Calu3 (cell line): ENCODE results near the gene C10orf143. TPM values are rescaled to one million over a fixed set of nuclear protein-coding genes. Genes with fewer than 3 reads are reported as not detected.

Experiments used
- BruUV-seq: library from RNA; stranded (reverse); fragments of 400-500 nt; replicated peaks from 2 replicates; lab custom pipeline; 2021; lab: Mats Ljungman, UMichigan
- CTCF ChIA-PET: fragments of 300-600 bp; sonication (Branson Sonifier 250); formaldehyde crosslinking; loops from one replicate; lab custom pipeline; 2022; ENCODE audit warnings: antibody characterized with exemption; lab: Charles Lee
- DNase-seq: peaks from one replicate; pipeline ENCODE4 v3.0.0; 2022
- H3K27ac Mint-ChIP-seq: one replicate; pipeline ENCODE4 v1.8.0; 2022; ENCODE audit warnings: mixed read lengths; ENCODE audit not compliant: unreplicated experiment
- H3K27me3 Mint-ChIP-seq: one replicate; pipeline ENCODE4 v1.8.0; 2022; ENCODE audit warnings: mixed read lengths; ENCODE audit not compliant: unreplicated experiment
- H3K36me3 Mint-ChIP-seq: one replicate; pipeline ENCODE4 v1.8.0; 2022; ENCODE audit warnings: mild to moderate bottlenecking, moderate library complexity, mixed read lengths; ENCODE audit not compliant: insufficient read depth, unreplicated experiment
- H3K4me1 Mint-ChIP-seq: one replicate; pipeline ENCODE4 v1.8.0; 2022; ENCODE audit warnings: mild to moderate bottlenecking, low read depth, mixed read lengths; ENCODE audit not compliant: unreplicated experiment
- H3K4me3 Mint-ChIP-seq: one replicate; pipeline ENCODE4 v1.8.0; 2022; ENCODE audit warnings: mild to moderate bottlenecking, low read depth, moderate library complexity, mixed read lengths; ENCODE audit not compliant: unreplicated experiment
- H3K9me3 Mint-ChIP-seq: one replicate; pipeline ENCODE4 v1.8.0; 2022; ENCODE audit warnings: low read depth, mixed read lengths; ENCODE audit not compliant: unreplicated experiment
- intact Hi-C: fragments of 100-400 bp; cut with micrococcal nuclease; formaldehyde crosslinking; loops from one replicate; pipeline ENCODE4 v1.10.0; 2022; ENCODE audit not compliant: unreplicated experiment
- total RNA-seq: library from RNA; stranded (reverse); gene quantifications from 2 replicates; pipeline ENCODE4 v1.2.3, GENCODE V29; 2022
- TF ChIP-seq, protein P1 (sequence below): fragments of 200-600 bp; IDR thresholded peaks from one replicate; pipeline ENCODE4 v1.8.0; 2022; ENCODE audit warnings: antibody characterized with exemption; ENCODE audit not compliant: unreplicated experiment

Gene C10orf143
- total RNA-seq, 1 experiment from 2014 or later = 0.50 TPM

DNA sequence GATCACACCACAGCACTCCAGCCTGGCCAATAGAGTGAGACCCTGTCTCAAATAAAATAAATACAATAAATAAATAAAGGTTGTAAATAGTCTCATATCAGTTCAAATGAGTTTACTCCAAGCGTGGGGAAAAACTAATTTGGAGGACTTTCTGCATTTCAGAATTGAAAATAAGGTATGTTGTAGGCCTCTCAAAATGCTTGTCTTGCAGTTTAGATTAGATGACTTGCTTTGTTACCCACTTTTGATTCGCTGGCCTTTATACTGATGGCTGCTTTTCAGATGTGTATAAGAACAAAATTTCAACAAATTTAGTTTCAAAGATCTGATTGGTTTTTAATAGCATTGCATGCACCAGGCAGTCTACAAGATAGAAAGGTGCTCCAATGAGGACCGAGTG lies 2.2 kb upstream of the C10orf143 start:
- H3K27me3 Mint-ChIP-seq = no peaks in the 10 kb centered on the region
- no peaks in the 10 kb centered on the region for H3K9me3 Mint-ChIP-seq
- no peak for DNase-seq
- intact Hi-C loops = loop anchor here (10.0 kb wide), 1 partner anchor 158 kb away; no protein-coding TSS in a partner anchor
- H3K4me3 Mint-ChIP-seq = no peak overlapping the region
- CTCF ChIA-PET = no interaction called here
- H3K4me1 Mint-ChIP-seq = peaks cover 10% of the 10 kb centered on the region
- BruUV-seq = no TSS peak
- H3K36me3 Mint-ChIP-seq = peaks cover 29% of the 10 kb centered on the region
- TF ChIP-seq, protein P1, sequence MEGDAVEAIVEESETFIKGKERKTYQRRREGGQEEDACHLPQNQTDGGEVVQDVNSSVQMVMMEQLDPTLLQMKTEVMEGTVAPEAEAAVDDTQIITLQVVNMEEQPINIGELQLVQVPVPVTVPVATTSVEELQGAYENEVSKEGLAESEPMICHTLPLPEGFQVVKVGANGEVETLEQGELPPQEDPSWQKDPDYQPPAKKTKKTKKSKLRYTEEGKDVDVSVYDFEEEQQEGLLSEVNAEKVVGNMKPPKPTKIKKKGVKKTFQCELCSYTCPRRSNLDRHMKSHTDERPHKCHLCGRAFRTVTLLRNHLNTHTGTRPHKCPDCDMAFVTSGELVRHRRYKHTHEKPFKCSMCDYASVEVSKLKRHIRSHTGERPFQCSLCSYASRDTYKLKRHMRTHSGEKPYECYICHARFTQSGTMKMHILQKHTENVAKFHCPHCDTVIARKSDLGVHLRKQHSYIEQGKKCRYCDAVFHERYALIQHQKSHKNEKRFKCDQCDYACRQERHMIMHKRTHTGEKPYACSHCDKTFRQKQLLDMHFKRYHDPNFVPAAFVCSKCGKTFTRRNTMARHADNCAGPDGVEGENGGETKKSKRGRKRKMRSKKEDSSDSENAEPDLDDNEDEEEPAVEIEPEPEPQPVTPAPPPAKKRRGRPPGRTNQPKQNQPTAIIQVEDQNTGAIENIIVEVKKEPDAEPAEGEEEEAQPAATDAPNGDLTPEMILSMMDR = no peak
- no peak overlapping the region for H3K27ac Mint-ChIP-seq

DNA sequence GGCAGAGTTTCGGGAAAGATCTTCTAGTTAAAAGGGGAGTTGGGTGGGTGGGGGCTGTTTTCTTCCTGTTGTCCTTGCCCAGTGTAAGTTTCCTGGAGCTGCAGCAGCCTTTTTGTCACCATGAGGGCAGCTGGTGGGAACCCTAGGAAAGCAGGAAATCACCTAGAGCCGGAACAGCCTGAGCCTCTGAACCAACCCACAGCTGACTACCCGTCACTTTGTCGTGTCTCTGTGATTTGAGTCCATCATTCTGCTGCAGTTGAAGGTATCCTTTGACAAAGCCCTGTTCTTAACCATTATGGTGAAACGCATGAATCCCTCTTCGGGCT lies 1.2 kb upstream of the C10orf143 start:
- Mint-ChIP-seq H3K4me1 (peaks cover 10% of the 10 kb centered on the region), H3K9me3 (no peaks in the 10 kb centered on the region), H3K27me3 (no peaks in the 10 kb centered on the region), H3K36me3 (peaks cover 29% of the 10 kb centered on the region), H3K4me3 (peak overlapping the region; percentile 95), H3K27ac (no peak overlapping the region)
- DNase-seq = no peak
- CTCF ChIA-PET = interaction anchor here (0.7 to 1.2 kb wide), 2 partner anchors 16 to 344 kb away, joined by 5 to 8 read pairs; no protein-coding TSS in a partner anchor
- no TSS peak for BruUV-seq
- TF ChIP-seq, protein P1 = no peak
- intact Hi-C loops = loop anchor here (1.0 to 10.0 kb wide), 2 partner anchors 26 to 157 kb away; no protein-coding TSS in a partner anchor

DNA sequence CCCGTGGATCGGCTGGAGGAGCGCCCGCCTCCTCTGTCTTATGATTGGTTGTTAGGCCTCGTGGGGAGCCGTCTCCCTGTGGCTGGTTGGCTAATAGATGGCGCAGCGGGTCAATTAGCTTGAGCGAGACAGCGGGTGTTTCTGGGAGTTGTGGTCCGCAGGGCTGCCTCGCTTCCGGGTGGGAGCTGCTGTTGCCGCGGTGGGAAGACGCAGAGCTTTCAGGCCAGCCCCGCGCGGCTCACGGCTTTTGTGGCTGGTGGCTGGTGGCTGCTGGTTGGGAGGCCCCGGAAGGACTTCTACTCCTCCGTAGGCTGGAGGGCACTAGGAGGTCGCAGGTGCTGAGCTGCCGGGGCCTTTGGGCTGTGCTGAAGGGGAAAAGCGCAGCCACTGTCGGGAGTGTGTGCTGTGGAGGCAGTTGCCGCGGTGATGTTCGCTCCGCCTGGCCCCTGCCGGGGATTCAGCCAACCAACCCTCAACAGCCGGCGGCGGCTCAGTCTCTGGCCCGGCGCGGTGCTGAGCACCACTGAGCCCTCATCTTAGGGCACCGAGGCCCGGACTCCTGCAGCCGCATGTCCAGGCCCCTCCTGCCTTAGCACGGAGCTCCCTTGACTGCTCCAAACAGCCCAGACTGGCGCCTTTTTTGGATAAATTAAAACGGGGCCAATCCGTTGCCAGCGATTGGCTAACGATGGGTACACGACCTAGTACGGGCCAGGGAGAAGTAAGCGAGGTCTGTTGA lies 652 bp upstream of the C10orf143 start:
- no peaks in the 10 kb centered on the region for H3K9me3 Mint-ChIP-seq
- H3K4me3 Mint-ChIP-seq = peak overlapping the region; percentile 95
- H3K36me3 Mint-ChIP-seq = peaks cover 29% of the 10 kb centered on the region
- intact Hi-C loops = loop anchor here (1.0 to 10.0 kb wide), 2 partner anchors 27 to 156 kb away; no protein-coding TSS in a partner anchor
- CTCF ChIA-PET = interaction anchor here (0.7 to 2.4 kb wide), 3 partner anchors 16 to 344 kb away, joined by 5 to 20 read pairs (median 8); partner anchors contain the start of gene GLRX3
- H3K27me3 Mint-ChIP-seq = no peaks in the 10 kb centered on the region
- TSS peak; percentile 81 for BruUV-seq
- peaks cover 10% of the 10 kb centered on the region for H3K4me1 Mint-ChIP-seq
- TF ChIP-seq, protein P1 = no peak
- peak; percentile 86 for DNase-seq
- peak overlapping the region; percentile 85 for H3K27ac Mint-ChIP-seq

DNA sequence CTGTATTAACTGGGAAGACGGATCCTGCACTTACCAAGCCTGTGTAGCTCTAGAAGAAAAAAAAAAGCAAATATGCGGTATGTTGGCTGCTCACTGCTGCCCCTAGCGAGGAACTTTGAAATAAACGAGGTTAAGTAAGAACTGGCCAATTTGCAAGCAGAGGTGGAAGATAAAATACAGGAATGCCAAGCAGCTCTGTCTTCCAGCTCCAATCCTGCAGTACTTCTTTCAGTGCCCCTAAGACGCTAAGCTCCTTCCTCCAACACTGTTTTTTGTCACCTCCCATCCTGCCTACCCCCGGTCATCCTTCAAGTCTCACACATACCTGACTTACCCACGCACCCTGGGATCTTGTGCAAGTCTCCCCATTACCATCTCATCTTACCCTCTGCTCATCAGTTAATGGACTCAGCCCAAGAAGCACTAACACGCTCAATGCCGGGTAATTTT lies 809 bp downstream of the C10orf143 start:
- intact Hi-C loops = loop anchor here (10.0 kb wide), 1 partner anchor 155 kb away; no protein-coding TSS in a partner anchor
- TSS peak; percentile 69 for BruUV-seq

More for the DNA sequence above, 809 bp downstream of the C10orf143 start:
- H3K27me3 Mint-ChIP-seq = no peaks in the 10 kb centered on the region
- no peaks in the 10 kb centered on the region for H3K9me3 Mint-ChIP-seq
- H3K36me3 Mint-ChIP-seq = peaks cover 29% of the 10 kb centered on the region
- peak overlapping the region; percentile 95 for H3K4me3 Mint-ChIP-seq
- TF ChIP-seq, protein P1 = peak; percentile 71
- H3K4me1 Mint-ChIP-seq = peaks cover 10% of the 10 kb centered on the region
- CTCF ChIA-PET = interaction anchor here (0.5 to 2.4 kb wide), 4 partner anchors 27 to 1075 kb away, joined by 3 to 20 read pairs (median 4); partner anchors contain the start of gene GLRX3
- DNase-seq = peak; percentile 70
- H3K27ac Mint-ChIP-seq = peak overlapping the region; percentile 85
